T47D (cell line): Measurements from ENCODE around the gene LEFTY2.
A peak's percentile ranks its signal among the peaks of the same experiment; 100 is the strongest.
"Not testable (repeated sequence)": the region's sequence is repeated elsewhere in the genome, so short reads cannot be mapped to it uniquely, and the experiment has no call there.

Experiments
- DNase-seq, 2 experiments: peaks; one replicate each; pipeline versions ENCODE4 v3.0.0 to v3.0.0-alpha.2; 2011 to 2012; ENCODE audit warnings: low read depth in 1 of 2, low spot score in 1 of 2
- JUND ChIP-seq: IDR thresholded peaks from 2 replicates; pipeline ENCODE4 v1.6.1; 2012; ENCODE audit warnings: low read depth
- in situ Hi-C: cut with HindIII; loops from 2 replicates; pipeline ENCODE4 v1.10.0; 2016; ENCODE audit warnings: low sequenced_read_pairs, low pct_unique_long_range_greater_than_20kb

The LEFTY2 gene

GRCh38 chr1:225931270-225932136, 9.5 kb downstream of the LEFTY2 start:
- in situ Hi-C loops = no loop called here
- TF ChIP-seq JUND = no peak
- DNase-seq = no peak

- no peak for DNase-seq
- TF ChIP-seq JUND = no peak
- in situ Hi-C loops = no loop called here
Observed at GRCh38 chr1:225930566-225930965, 10.5 kb downstream of the LEFTY2 start.

- DNase-seq, in situ Hi-C loops: not testable (repeated sequence)
Observed at GRCh38 chr1:225929462-225929861, 11.6 kb downstream of the LEFTY2 start.

- no peak for DNase-seq
- no peak for TF ChIP-seq JUND
- in situ Hi-C loops = no loop called here
Observed at GRCh38 chr1:225928186-225929175, 12.5 kb downstream of the LEFTY2 start.

- DNase-seq = no peak
- no peak for TF ChIP-seq JUND
- in situ Hi-C loops = no loop called here
Observed at GRCh38 chr1:225926551-225927113, 14.4 kb downstream of the LEFTY2 start.

GRCh38 chr1:225923692-225924555, 17.1 kb downstream of the LEFTY2 start, which contains the start of gene PYCR2:
Gene PYCR2, minus strand, starts transcription at chr1:225924250. Its CDS starts 140 bp downstream, at chr1:225924110.
- no peak for TF ChIP-seq JUND
- in situ Hi-C loops = no loop called here
- peak; percentile 96 to 100 for DNase-seq

GRCh38 chr1:225923381-225923691, 17.7 kb downstream of the LEFTY2 start:
- in situ Hi-C loops = no loop called here
- TF ChIP-seq JUND = no peak
- peak in 1 of 2 experiments; percentile 49 for DNase-seq

GRCh38 chr1:225921734-225922709, 19.0 kb downstream of the LEFTY2 start:
- in situ Hi-C loops = no loop called here
- DNase-seq = peak in 1 of 2 experiments; percentile 36

GRCh38 chr1:225919906-225920305, 21.1 kb downstream of the LEFTY2 start:
- TF ChIP-seq JUND = no peak
- in situ Hi-C loops = no loop called here
- DNase-seq = peak; percentile 85 to 89

More at GRCh38 chr1:225921734-225922709, 19.0 kb downstream of the LEFTY2 start:
- TF ChIP-seq JUND = no peak

- in situ Hi-C loops = no loop called here
- no peak for DNase-seq
- no peak for TF ChIP-seq JUND
Observed at GRCh38 chr1:225918280-225918679, 22.7 kb downstream of the LEFTY2 start.

GRCh38 chr1:225917536-225917935, 23.5 kb downstream of the LEFTY2 start:
- in situ Hi-C loops = no loop called here
- peak in 1 of 2 experiments; percentile 39 for DNase-seq
- TF ChIP-seq JUND = no peak
